BJ (cell line): ENCODE data around the gene PRKAR2B. TPM values are rescaled to one million over a fixed set of nuclear protein-coding genes. Genes with fewer than 3 reads are reported as not detected.

Experiments used
- CTCF ChIA-PET: fragments of 350-600 bp; formaldehyde crosslinking; extraction: SDS; loops from one replicate; lab custom pipeline; 2021; ENCODE audit warnings: antibody characterized with exemption, inconsistent platforms; lab: Yijun Ruan, JAX
- POLR2A ChIA-PET: fragments of 300-600 bp; sonication (Branson Sonifier 250); formaldehyde crosslinking; extraction: SDS; loops from one replicate; lab custom pipeline; 2021; ENCODE audit warnings: antibody characterized with exemption; lab: Charles Lee
- DNase-seq: peaks from one replicate; pipeline ENCODE4 v3.0.0-alpha.2; 2011; ENCODE audit warnings: low read depth
- H3K27me3 ChIP-seq: 2 replicates; pipeline ENCODE4 v1.6.0; 2011; ENCODE audit warnings: low read length; ENCODE audit not compliant: control insufficient read depth, insufficient read depth
- H3K36me3 ChIP-seq: 2 replicates; pipeline ENCODE4 v1.5.1; 2011; ENCODE audit warnings: low read length; ENCODE audit not compliant: control insufficient read depth, insufficient read depth
- H3K4me3 ChIP-seq: 2 replicates; pipeline ENCODE4 v1.5.1; 2011; ENCODE audit warnings: low read depth, mild to moderate bottlenecking, control low read depth, low read length
- polyA plus RNA-seq: library from polyadenylated mRNA; depleted of rRNA; stranded (reverse); fragments of >200 nt; gene quantifications from 2 replicates; pipeline ENCODE4 v1.2.3, GENCODE V29; 2011
- TF ChIP-seq, protein P1 (sequence below): IDR thresholded peaks from 2 replicates; pipeline ENCODE4 v1.5.1; 2011; ENCODE audit warnings: low read depth, mild to moderate bottlenecking, control low read depth, inconsistent platforms, low read length, moderate library complexity; ENCODE audit not compliant: insufficient read depth

Gene PRKAR2B
- polyA plus RNA-seq, 1 experiment: 2.6 TPM

- POLR2A ChIA-PET: interaction anchor here (0.7 kb wide), 1 partner anchor 11 kb away, joined by 3 read pairs; no protein-coding TSS in a partner anchor
- H3K36me3 ChIP-seq: no peaks in the 10 kb centered on the region
- no peaks in the 10 kb centered on the region for H3K27me3 ChIP-seq
- no peak overlapping the region for H3K4me3 ChIP-seq
- CTCF ChIA-PET: interaction anchor here (0.7 to 1.2 kb wide), 2 partner anchors 33 to 58 kb away, joined by 3 read pairs; no protein-coding TSS in a partner anchor
- TF ChIP-seq, protein P1, sequence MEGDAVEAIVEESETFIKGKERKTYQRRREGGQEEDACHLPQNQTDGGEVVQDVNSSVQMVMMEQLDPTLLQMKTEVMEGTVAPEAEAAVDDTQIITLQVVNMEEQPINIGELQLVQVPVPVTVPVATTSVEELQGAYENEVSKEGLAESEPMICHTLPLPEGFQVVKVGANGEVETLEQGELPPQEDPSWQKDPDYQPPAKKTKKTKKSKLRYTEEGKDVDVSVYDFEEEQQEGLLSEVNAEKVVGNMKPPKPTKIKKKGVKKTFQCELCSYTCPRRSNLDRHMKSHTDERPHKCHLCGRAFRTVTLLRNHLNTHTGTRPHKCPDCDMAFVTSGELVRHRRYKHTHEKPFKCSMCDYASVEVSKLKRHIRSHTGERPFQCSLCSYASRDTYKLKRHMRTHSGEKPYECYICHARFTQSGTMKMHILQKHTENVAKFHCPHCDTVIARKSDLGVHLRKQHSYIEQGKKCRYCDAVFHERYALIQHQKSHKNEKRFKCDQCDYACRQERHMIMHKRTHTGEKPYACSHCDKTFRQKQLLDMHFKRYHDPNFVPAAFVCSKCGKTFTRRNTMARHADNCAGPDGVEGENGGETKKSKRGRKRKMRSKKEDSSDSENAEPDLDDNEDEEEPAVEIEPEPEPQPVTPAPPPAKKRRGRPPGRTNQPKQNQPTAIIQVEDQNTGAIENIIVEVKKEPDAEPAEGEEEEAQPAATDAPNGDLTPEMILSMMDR: no peak
- DNase-seq: no peak
These were observed 12.9 kb downstream of the PRKAR2B start for GRCh38 chr7:107057474-107057833.

GRCh38 chr7:107059468-107059867, 15.0 kb downstream of the PRKAR2B start:
- ChIA-PET POLR2A (no interaction called here), CTCF (interaction anchor here (0.6 kb wide), 1 partner anchor 22 kb away, joined by 3 read pairs; no protein-coding TSS in a partner anchor)
- Histone ChIP-seq H3K27me3 (no peaks in the 10 kb centered on the region), H3K4me3 (no peak overlapping the region), H3K36me3 (no peaks in the 10 kb centered on the region)
- no peak for DNase-seq
- TF ChIP-seq, protein P1: no peak

GRCh38 chr7:107063245-107064120, 19.0 kb downstream of the PRKAR2B start:
- Histone ChIP-seq H3K27me3 (no peaks in the 10 kb centered on the region), H3K4me3 (no peak overlapping the region), H3K36me3 (no peaks in the 10 kb centered on the region)
- ChIA-PET CTCF (no interaction called here), POLR2A (no interaction called here)
- DNase-seq: no peak
- TF ChIP-seq, protein P1: no peak

- Histone ChIP-seq H3K36me3 (no peaks in the 10 kb centered on the region), H3K4me3 (no peak overlapping the region), H3K27me3 (no peaks in the 10 kb centered on the region)
- TF ChIP-seq, protein P1: no peak
- DNase-seq: no peak
- ChIA-PET POLR2A (no interaction called here), CTCF (no interaction called here)
These were observed 19.8 kb downstream of the PRKAR2B start for GRCh38 chr7:107064255-107064654.

GRCh38 chr7:107065929-107066247, 21.4 kb downstream of the PRKAR2B start:
- POLR2A ChIA-PET: no interaction called here
- H3K36me3 ChIP-seq: no peaks in the 10 kb centered on the region
- TF ChIP-seq, protein P1: no peak
- CTCF ChIA-PET: no interaction called here
- DNase-seq: no peak
- no peaks in the 10 kb centered on the region for H3K27me3 ChIP-seq
- H3K4me3 ChIP-seq: no peak overlapping the region
